B cell (primary cell): ENCODE measurements around the gene LYPD8.

ENCODE experiments used
- EZH2 ChIP-seq: IDR thresholded peaks from 2 replicates; pipeline ENCODE4 v1.6.1; 2012; ENCODE audit warnings: borderline replicate concordance, low read depth, mild to moderate bottlenecking, moderate library complexity, low read length; ENCODE audit not compliant: insufficient read depth, poor library complexity, severe bottlenecking
- TF ChIP-seq, protein P1 (sequence below): fragments of 200-600 bp; IDR thresholded peaks from one replicate; pipeline ENCODE4 v1.8.0; 2022; ENCODE audit warnings: antibody characterized with exemption, mild to moderate bottlenecking

DNA sequence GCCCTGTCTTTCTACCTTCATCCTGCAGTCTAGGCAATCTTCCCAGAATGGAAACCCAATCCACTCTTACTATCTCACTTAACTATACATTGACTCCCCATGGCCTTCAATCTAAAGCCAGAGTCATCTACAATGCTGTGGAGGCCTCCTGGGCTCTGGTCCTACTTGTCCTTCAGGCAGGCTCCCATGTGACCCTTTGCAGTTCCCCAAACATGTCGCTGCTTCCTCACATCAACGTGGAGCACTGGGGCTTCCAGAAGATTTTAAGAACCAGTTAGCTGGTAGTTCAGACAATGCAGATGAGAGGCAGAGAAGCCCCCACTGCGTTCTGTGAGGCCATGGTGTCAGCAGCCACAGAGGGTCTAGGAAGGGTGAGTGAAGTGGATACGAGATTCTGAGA lies 18.6 kb downstream of the LYPD8 start:
- TF ChIP-seq, protein P1, sequence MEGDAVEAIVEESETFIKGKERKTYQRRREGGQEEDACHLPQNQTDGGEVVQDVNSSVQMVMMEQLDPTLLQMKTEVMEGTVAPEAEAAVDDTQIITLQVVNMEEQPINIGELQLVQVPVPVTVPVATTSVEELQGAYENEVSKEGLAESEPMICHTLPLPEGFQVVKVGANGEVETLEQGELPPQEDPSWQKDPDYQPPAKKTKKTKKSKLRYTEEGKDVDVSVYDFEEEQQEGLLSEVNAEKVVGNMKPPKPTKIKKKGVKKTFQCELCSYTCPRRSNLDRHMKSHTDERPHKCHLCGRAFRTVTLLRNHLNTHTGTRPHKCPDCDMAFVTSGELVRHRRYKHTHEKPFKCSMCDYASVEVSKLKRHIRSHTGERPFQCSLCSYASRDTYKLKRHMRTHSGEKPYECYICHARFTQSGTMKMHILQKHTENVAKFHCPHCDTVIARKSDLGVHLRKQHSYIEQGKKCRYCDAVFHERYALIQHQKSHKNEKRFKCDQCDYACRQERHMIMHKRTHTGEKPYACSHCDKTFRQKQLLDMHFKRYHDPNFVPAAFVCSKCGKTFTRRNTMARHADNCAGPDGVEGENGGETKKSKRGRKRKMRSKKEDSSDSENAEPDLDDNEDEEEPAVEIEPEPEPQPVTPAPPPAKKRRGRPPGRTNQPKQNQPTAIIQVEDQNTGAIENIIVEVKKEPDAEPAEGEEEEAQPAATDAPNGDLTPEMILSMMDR, result no peak
- no peak for TF ChIP-seq EZH2
